NOMO-1 treated with dmso at 0.1 percent for 144 hours (cell line): Measurements from ENCODE around the gene SMC1B.
"Not testable (repeated sequence)": the region's sequence is repeated elsewhere in the genome, so short reads cannot be mapped to it uniquely, and the experiment has no call there.

ENCODE experiments used
- DNase-seq: peaks from one replicate; lab custom pipeline; 2025; ENCODE audit not compliant: unreplicated experiment; lab: John Stamatoyannopoulos, UW

SMC1B gene

DNA sequence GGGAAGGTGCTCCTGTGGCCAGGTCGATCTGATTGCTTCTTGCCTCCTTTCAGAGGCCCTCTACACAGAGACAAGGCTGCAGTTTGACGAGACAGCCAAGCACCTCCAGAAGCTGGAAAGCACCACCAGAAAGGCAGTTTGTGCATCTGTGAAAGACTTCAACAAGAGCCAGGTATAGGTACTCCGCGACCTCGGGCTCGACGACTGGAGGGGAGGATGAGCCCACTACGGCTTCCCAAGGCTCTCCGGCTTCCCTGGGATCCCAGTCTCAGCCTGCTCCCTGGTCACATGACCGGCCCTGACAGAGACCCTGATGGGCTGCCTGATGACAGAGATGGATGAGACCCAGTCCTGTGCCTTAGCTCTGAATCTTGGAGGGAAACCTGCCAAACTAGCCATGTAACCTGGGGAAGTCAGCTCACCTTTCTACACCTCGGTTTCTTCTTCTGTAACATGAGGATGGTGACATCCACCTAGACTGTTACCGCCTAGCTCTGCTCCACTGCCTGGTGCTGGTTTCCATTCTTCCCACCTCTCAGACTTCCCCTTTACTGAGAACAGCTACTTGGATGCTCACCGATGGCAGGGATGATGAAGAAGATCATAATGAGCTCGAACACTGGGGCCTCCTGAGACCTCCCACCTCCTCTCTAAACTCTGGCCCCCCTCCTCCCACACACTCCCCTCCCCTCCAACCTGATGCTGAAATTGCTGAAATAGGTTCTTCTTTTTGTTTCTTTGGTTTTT is 9.0 kb upstream of the SMC1B start:
- no peak for DNase-seq

DNA sequence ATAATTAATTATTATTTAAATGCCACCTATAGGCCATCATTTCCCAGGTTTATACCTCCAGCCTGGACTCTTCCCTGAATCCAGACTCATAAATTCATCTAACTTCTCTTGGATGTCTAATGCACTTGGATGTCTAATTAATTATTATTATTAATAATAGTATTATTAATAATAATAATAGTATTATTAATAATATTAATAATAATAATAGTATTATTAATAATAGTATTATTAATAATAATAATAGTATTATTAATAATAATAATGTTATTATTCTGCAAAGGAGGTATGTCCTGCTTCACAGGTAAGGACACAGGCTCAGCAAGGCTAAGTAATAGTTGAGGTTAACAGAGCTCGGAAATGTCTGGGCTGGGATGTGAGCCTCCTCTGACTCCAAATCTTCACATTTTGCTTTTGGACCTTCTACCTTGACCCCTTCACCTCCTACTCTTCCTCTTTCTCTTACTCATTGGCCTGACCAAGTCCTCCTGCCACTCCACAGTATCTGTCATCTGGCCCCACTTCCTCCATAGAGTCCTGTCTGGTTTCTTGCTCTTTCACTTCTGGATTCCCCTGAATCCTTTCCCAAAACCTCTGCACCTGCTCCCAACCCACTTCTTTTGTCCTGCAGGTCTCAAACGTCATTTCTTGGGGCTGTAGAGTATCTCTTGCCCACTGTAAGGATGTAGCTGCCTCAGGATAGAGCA is 8.1 kb upstream of the SMC1B start:
- peak; percentile 27 for DNase-seq

GRCh38 chr22:45420539-45420938 is 7.1 kb upstream of the SMC1B start:
- DNase-seq: no peak

- no peak for DNase-seq
These were observed 6.6 kb upstream of the SMC1B start for GRCh38 chr22:45420011-45420410.

DNA sequence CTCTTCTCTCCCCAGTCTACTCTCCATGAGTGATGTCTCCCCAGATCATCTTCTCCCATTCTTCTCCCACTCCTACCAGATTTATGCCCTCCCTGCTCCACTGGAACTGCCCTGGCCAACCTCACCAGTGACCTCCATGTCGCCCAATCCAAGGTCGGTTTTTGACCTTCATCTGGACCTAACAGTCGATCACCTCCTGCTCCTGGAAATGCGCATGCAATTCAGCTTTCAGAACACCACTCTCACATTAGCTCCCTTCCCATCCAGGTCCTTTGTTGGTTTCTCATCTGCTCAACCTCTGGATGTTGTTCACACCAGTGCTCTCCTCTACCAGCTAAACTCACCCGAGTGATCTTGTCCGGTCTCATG is 5.4 kb upstream of the SMC1B start:
- no peak for DNase-seq

DNA sequence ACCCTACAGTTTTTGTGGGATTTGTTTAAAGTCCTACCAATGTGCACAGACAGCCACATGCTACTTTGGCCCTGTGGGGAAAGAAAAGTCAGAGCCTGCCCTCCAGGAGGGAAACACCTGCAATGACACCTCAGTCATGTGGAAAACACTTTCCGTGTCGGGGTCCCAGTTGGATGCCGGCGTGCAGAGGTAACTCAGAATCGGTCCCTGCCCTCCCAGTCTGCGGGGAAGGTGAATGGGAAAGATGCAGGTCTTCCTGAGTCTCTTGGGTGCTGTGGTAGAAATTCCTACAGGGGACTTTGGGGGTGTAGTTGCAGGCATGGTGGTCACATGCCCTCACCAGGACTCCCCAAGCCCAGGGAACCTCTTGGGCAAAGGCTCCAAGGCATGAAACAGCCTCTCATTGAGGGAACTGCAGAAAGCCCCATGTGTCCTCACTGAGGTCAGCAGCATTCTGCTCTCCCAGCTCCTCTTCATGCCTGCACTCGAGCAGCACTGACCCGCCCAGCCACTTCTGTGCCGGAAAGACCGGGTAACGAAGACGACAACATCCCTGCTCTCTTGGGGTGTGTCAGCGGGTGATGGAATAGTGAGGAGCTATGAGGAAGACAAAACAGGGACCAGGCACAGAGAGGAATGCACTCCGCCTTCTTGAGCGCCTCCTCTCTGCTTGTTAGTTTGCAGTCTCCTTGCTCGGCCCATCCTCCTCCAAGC is 4.8 kb upstream of the SMC1B start:
- no peak for DNase-seq

GRCh38 chr22:45413013-45413367 is 409 bp downstream of the SMC1B start:
- DNase-seq: no peak

- no peak for DNase-seq
These were observed 5.6 kb downstream of the SMC1B start for GRCh38 chr22:45407793-45408192.

DNA sequence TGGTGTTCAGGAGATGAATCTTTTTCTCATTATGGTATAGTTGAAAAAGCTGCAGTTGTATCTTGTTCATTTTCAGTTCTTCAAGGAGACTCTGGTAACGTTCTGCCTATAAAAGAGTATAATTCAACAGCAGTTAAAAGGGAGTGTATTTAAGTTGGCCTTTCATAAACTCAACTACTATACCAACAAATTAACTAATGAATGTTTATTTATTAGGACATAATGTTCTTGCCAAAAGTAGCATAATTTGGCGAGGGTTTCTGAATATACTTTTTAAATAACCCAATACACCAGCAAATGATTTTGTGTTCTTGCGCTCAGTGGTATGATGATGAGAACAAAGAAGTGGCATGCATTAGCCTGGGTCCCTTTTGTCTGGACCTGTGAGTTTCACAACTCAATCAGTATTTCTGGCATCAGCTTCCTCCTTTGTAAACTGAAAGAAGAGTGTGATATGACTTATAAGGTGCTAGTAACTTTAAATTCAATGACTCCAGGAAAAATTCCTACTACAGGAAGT is 10.9 kb downstream of the SMC1B start:
- no peak for DNase-seq

- DNase-seq: no peak
These were observed 13.5 kb downstream of the SMC1B start for GRCh38 chr22:45399712-45400445.

- DNase-seq: no peak
These were observed 15.2 kb downstream of the SMC1B start for GRCh38 chr22:45398214-45398613.

DNA sequence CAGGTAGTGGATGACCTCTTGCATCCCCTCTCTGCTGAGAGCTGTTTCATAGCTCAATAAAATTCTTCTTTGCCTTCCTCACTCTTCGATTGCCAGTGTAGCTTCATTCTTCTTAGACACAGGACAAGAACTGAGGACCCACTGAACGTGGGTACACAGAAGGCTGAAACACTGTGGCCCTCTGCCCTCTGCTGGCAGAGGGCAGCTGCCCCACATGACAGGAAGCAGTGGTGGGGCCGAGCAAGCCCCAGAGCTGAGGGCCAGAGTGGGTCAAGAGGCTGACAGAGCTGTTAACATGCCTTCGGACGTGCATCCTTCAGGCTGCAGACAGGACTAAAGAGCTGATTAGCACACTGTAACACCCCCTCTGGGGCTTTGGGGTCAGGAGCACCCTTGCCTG is 15.6 kb downstream of the SMC1B start:
- no peak for DNase-seq

- no peak for DNase-seq
These were observed 23.9 kb downstream of the SMC1B start for GRCh38 chr22:45389546-45389945.

DNA sequence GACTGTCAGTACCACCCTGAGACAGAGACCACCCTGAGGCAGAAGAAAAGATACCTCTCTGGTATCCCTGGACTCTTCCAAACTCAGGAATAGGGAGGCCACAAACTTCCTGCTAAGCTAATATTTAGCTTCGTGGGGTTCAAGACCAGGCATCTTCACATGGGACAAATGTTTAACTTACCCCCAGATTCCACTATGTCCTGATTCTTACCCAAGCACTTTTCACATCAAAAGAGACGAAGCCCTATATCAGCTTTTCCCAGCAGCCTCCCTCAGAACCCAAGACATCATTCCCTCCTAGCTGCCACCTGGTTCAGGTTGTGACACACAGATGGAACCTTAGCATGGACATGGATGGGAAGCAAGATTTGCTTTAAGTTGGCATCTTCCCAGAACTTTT is 32.1 kb downstream of the SMC1B start:
- no peak for DNase-seq

- no peak for DNase-seq
These were observed 36.7 kb downstream of the SMC1B start for GRCh38 chr22:45376703-45377102.

GRCh38 chr22:45376009-45376408 is 37.4 kb downstream of the SMC1B start:
- DNase-seq: no peak

GRCh38 chr22:45373592-45373991 is 39.8 kb downstream of the SMC1B start:
- DNase-seq: not testable (repeated sequence)

- no peak for DNase-seq
These were observed 46.7 kb downstream of the SMC1B start for GRCh38 chr22:45366713-45367112.

- DNase-seq: no peak
These were observed 53.8 kb downstream of the SMC1B start for GRCh38 chr22:45359627-45360026.

GRCh38 chr22:45358127-45358526 is 55.3 kb downstream of the SMC1B start:
- no peak for DNase-seq

DNA sequence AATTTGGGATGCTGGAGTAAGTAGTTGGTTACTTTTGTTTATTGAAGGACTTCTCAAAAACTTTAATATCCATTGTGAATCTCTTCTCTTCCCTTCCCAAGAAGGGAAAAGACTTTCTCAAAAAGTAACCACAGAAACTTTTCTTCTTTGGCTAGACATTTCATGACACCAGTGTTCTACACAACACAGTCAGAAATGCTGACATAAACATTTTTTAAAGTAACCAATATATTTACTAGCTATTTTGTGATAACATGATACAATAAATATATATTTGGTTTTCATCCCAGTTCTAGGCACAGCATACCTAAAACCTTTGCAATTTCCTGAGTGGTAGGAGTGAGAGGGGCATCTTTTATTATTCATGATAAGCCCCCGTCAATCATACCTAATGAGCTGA is 55.9 kb downstream of the SMC1B start:
- no peak for DNase-seq
